K562 (cell line): ENCODE measurements around the gene ZBTB9. TPM values are rescaled to one million over a fixed set of nuclear protein-coding genes. Genes with fewer than 3 reads are reported as not detected.
A peak's percentile ranks its signal among the peaks of the same experiment; 100 is the strongest.

Experiments
- ATF7 ChIP-seq: fragments of 450-650 bp; IDR thresholded peaks from 2 replicates; pipeline ENCODE4 v1.7.1; 2014; ENCODE audit warnings: mild to moderate bottlenecking, moderate library complexity
- BDP1 ChIP-seq: IDR thresholded peaks from 3 replicates; pipeline ENCODE4 v1.6.1; 2011; ENCODE audit not compliant: insufficient read length, insufficient read depth
- BRCA1 ChIP-seq, 2 experiments: fragments of 450-650 bp in 1 of 2; sonication (generic) in 1 of 2; formaldehyde crosslinking in 1 of 2; IDR thresholded peaks; 2 replicates each; pipeline versions ENCODE4 v1.5.0 to v1.6.1; 2017 to 2020; ENCODE audit warnings: mild to moderate bottlenecking in 1 of 2, missing genetic modification reagents in 1 of 2
- ELF4 ChIP-seq: fragments of 450-650 bp; formaldehyde crosslinking; IDR thresholded peaks from 2 replicates; pipeline ENCODE4 v1.4.0; 2022; ENCODE audit warnings: missing genetic modification characterization
- HCFC1 ChIP-seq: IDR thresholded peaks from 2 replicates; pipeline ENCODE4 v1.6.1; 2012; ENCODE audit warnings: low read depth, low read length, improper control_type of control experiment
- NFE2L1 ChIP-seq: fragments of 450-650 bp; IDR thresholded peaks from 2 replicates; pipeline ENCODE4 v1.6.1; 2016; ENCODE audit warnings: missing genetic modification characterization, low read depth, mild to moderate bottlenecking, missing compliant biosample characterization, moderate library complexity, borderline replicate concordance
- POLR2A ChIP-seq: fragments of 450-650 bp; conservative IDR thresholded peaks from 2 replicates; pipeline ENCODE4 v1.6.1; 2016
- RB1 ChIP-seq: fragments of 450-650 bp; IDR thresholded peaks from 2 replicates; pipeline ENCODE4 v1.6.1; 2017; ENCODE audit warnings: low read depth, mild to moderate bottlenecking
- RBM14 ChIP-seq: fragments of 200-400 bp; formaldehyde crosslinking; IDR thresholded peaks from 2 replicates; pipeline ENCODE4 v1.6.1; 2018; ENCODE audit warnings: low read depth, mild to moderate bottlenecking, low read length, moderate library complexity, borderline replicate concordance; ENCODE audit not compliant: insufficient read depth
- SMARCB1 ChIP-seq: IDR thresholded peaks from 2 replicates; pipeline ENCODE4 v1.6.1; 2011; ENCODE audit warnings: improper control_type of control experiment, low read depth; ENCODE audit not compliant: insufficient read length
- STAG1 ChIP-seq: sonication (generic); formaldehyde crosslinking; IDR thresholded peaks from 2 replicates; pipeline ENCODE4 v1.5.0; 2020; ENCODE audit warnings: missing genetic modification reagents, borderline replicate concordance
- TCF7 ChIP-seq: sonication (generic); IDR thresholded peaks from 2 replicates; pipeline ENCODE4 v1.6.1; 2016; ENCODE audit warnings: antibody characterized with exemption, borderline replicate concordance
- TEAD2 ChIP-seq: fragments of 450-650 bp; IDR thresholded peaks from 2 replicates; pipeline ENCODE4 v1.6.1; 2016; ENCODE audit warnings: missing genetic modification characterization, control low read depth, missing compliant biosample characterization
- TSC22D4 ChIP-seq: fragments of 450-650 bp; IDR thresholded peaks from 2 replicates; pipeline ENCODE4 v1.6.1; 2016; ENCODE audit warnings: missing genetic modification characterization, missing biosample characterization, control low read depth
- ZBTB40 ChIP-seq, 2 experiments: fragments of 450-650 bp in 1 of 2; sonication (generic) in 1 of 2; formaldehyde crosslinking in 1 of 2; IDR thresholded peaks; 2 replicates each; pipeline versions ENCODE4 v1.7.1 to v1.9.0; 2016 to 2022; ENCODE audit warnings: inconsistent platforms in 1 of 2, mild to moderate bottlenecking in 1 of 2, missing genetic modification reagents in 1 of 2
- ZC3H4 ChIP-seq: sonication (generic); formaldehyde crosslinking; IDR thresholded peaks from 2 replicates; pipeline ENCODE4 v1.9.0; 2021; ENCODE audit warnings: missing genetic modification reagents, borderline replicate concordance
- ZNF217 ChIP-seq: sonication (generic); formaldehyde crosslinking; IDR thresholded peaks from 2 replicates; pipeline ENCODE4 v1.8.0; 2022; ENCODE audit warnings: mild to moderate bottlenecking, missing genetic modification reagents
- ZNF511 ChIP-seq: sonication (generic); formaldehyde crosslinking; IDR thresholded peaks from 2 replicates; pipeline ENCODE4 v1.8.0; 2022; ENCODE audit warnings: mild to moderate bottlenecking, missing genetic modification reagents
- ZNF696 ChIP-seq: fragments of 250-450 bp; sonication (Bioruptor Pico); conservative IDR thresholded peaks from 2 replicates; pipeline ENCODE4 v1.4.0; 2020; ENCODE audit warnings: mild to moderate bottlenecking, moderate library complexity
- polyA plus RNA-seq, 8 experiments: library from polyadenylated mRNA; depleted of rRNA in 4 of 8; stranded (reverse) in 5 of 8; unstranded in 3 of 8; fragments of >200 nt; fragmentation: Nextera tagmentation in 2 of 8; fragmentation: Illumina TruSeq in 1 of 8; extraction: Ambion mirVana in 2 of 8; extraction: Trizol in 1 of 8; gene quantifications; 2 replicates each; pipeline versions ENCODE4 v1.2.1 to v1.2.3, GENCODE V29; 2011 to 2014; ENCODE audit warnings: inconsistent platforms in 1 of 8, missing spikeins in 1 of 8
- total RNA-seq, 7 experiments: library from RNA; depleted of rRNA in 6 of 7; stranded (reverse); fragments of >200 nt in 6 of 7; fragmentation: Illumina TruSeq in 2 of 7; extraction: Trizol in 2 of 7; gene quantifications; 2 replicates each; pipeline versions ENCODE4 v1.2.1 to v1.2.3, GENCODE V29; 2011 to 2021; ENCODE audit warnings: low replicate concordance in 1 of 7

Gene ZBTB9
- total and polyA plus RNA-seq, 9 of the 15 experiments (the other 6 are each of a cell fraction or from before 2014, with no cell fraction given): 1.9 to 19.5 (median 10.4) TPM

- TF ChIP-seq SMARCB1 (no peak), HCFC1 (no peak), TCF7 (no peak; the same call in 1 of the 2 replicates), STAG1 (CRISPR knock-in tag) (no peak), BRCA1 (IDR thresholded peaks at IDR 0.05) (no peak), BRCA1 (CRISPR knock-in tag; IDR thresholded peaks at IDR 0.05) (no peak), ZNF511 (CRISPR knock-in tag) (0 out of 2 replicates have a peak, but pooled peaks have one; percentile 23), NFE2L1 (tag) (no peak), ZNF217 (CRISPR knock-in tag) (no peak), POLR2A (peak; percentile 0; the same call in 1 of the 2 replicates), ATF7 (no peak), TEAD2 (tag) (no peak), TSC22D4 (tag) (no peak), ZBTB40 (IDR thresholded peaks at IDR 0.05) (peak; percentile 24; the same call in 1 of the 2 replicates), ZBTB40 (CRISPR knock-in tag; IDR thresholded peaks at IDR 0.05) (no peak), RB1 (peak; percentile 46; the same call in 1 of the 2 replicates), ELF4 (no peak), ZC3H4 (CRISPR knock-in tag) (peak; percentile 35; the same call in 1 of the 2 replicates), RBM14 (no peak), BDP1 (no peak), ZNF696 (CRISPR knock-in tag) (no peak)
These were observed 43.4 kb upstream of the ZBTB9 start, which contains the start of gene PHF1 (continued) for GRCh38 chr6:33410711-33411631.
